Measurements from ENCODE around the gene RBM47. TPM values are rescaled to one million over a fixed set of nuclear protein-coding genes. Genes with fewer than 3 reads are reported as not detected.
A peak's percentile ranks its signal among the peaks of the same experiment; 100 is the strongest.

Gene RBM47
- total and polyA plus RNA-seq, 8 donors = 12.3 to 59.6 (median 32.4) TPM

DNA sequence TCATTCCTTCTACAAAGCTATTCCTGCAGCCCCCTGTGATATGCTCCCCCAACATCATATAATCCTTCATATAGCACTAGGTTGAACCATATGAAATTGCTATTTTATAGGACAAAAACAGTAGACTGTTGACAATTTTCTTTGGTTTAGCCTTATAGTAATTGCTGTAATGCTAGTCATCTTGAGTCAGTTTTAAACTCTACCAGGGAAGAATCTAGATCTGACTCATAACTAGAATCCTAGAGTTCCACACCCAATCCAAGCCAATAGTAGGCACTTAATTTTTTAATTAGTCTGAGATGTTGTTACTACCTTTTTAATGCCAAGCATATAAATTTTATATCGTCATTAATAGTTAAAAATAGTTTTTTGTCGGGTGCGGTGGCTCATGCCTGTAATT is 157.7 kb downstream of the RBM47 start:
- TF ChIP-seq, protein P1, sequence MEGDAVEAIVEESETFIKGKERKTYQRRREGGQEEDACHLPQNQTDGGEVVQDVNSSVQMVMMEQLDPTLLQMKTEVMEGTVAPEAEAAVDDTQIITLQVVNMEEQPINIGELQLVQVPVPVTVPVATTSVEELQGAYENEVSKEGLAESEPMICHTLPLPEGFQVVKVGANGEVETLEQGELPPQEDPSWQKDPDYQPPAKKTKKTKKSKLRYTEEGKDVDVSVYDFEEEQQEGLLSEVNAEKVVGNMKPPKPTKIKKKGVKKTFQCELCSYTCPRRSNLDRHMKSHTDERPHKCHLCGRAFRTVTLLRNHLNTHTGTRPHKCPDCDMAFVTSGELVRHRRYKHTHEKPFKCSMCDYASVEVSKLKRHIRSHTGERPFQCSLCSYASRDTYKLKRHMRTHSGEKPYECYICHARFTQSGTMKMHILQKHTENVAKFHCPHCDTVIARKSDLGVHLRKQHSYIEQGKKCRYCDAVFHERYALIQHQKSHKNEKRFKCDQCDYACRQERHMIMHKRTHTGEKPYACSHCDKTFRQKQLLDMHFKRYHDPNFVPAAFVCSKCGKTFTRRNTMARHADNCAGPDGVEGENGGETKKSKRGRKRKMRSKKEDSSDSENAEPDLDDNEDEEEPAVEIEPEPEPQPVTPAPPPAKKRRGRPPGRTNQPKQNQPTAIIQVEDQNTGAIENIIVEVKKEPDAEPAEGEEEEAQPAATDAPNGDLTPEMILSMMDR (IDR thresholded peaks at IDR 0.05) = no peak
- Histone ChIP-seq H3K4me3 (no peak overlapping the region), H3K4me1 (peaks cover 27 to 36% (median 32%) of the 10 kb centered on the region in 3 donors), H3K27ac (peak overlapping the region in 1 of 4 donors; percentile 8), H3K36me3 (no peaks in the 10 kb centered on the region), H3K9me3 (no peaks in the 10 kb centered on the region), H3K27me3 (no peaks in the 10 kb centered on the region)
- DNase-seq (no peak), FAIRE-seq (no peak), ATAC-seq (no peak)
- intact Hi-C loops (cut with DNase I) = no loop called here
- 85 to 93% methylated on average over 3 of the region's 3 CpGs for WGBS, 2 donors

DNA sequence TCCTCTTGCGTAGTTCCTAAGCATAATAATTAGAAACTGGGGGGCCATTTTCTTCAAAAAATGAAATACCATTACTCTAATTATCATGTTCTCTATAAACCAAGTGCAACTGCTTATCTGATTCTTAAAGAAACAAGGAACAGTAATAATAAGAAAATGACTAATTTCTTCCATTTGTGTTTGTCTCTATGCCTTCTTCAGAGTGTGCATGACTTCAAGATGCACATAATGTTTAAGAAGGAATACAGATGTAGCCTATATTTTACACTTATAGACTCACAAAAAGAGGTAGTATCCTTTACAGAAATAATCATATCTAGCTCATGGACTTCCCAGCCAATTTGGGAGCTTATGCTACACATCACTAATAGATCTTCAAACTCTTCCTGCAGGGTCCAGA is 162.9 kb downstream of the RBM47 start:
- TF ChIP-seq, protein P1 (IDR thresholded peaks at IDR 0.05) = no peak
- 100% methylated on average over 1 of the region's 1 CpG for WGBS, 2 donors

DNA sequence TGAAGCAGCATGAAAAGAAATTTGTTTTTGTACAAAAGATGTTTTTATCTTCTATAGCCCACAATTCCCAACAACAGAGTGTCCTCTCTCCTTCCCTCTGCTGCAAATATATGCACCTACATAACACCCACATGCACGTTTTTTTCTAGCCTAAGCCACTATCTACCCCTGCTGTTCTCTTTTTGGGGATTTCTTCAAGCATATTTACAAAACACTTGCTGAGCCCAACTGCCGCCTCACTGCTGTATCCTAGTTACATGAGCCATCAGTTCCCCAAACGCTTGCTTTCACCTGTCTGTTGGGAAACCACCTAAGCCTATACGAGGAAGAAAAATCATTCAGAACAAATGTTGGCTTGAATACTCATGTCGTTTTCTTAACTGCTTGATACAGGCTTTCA is 167.3 kb downstream of the RBM47 start:
- no peaks in the 10 kb centered on the region for H3K9me3 ChIP-seq
- H3K4me3 ChIP-seq = no peak overlapping the region
- DNase-seq (no peak), FAIRE-seq (no peak), ATAC-seq (peak in 3 of 4 donors; percentile 54 to 78 (median 61))
- WGBS, 2 donors = 23 to 27% methylated on average over 5 of the region's 5 CpGs
- TF ChIP-seq, protein P1 (IDR thresholded peaks at IDR 0.05) = no peak
- intact Hi-C loops (cut with DNase I) = no loop called here
- peaks cover 35 to 57% (median 55%) of the 10 kb centered on the region in 3 donors for H3K4me1 ChIP-seq
- peaks cover 0 to 7% (median 0%) of the 10 kb centered on the region in 3 donors for H3K36me3 ChIP-seq
- H3K27ac ChIP-seq = peak overlapping the region in 2 of 4 donors; percentile 32 to 79
- no peaks in the 10 kb centered on the region for H3K27me3 ChIP-seq

More for the DNA sequence above, 162.9 kb downstream of the RBM47 start:
- Histone ChIP-seq H3K27me3 (no peaks in the 10 kb centered on the region), H3K9me3 (no peaks in the 10 kb centered on the region), H3K4me3 (no peak overlapping the region), H3K4me1 (peaks cover 5 to 21% (median 14%) of the 10 kb centered on the region in 3 donors), H3K27ac (no peak overlapping the region), H3K36me3 (peaks cover 0 to 7% (median 0%) of the 10 kb centered on the region in 3 donors)
- intact Hi-C loops (cut with DNase I) = no loop called here
- ATAC-seq (no peak), FAIRE-seq (no peak), DNase-seq (no peak)

DNA sequence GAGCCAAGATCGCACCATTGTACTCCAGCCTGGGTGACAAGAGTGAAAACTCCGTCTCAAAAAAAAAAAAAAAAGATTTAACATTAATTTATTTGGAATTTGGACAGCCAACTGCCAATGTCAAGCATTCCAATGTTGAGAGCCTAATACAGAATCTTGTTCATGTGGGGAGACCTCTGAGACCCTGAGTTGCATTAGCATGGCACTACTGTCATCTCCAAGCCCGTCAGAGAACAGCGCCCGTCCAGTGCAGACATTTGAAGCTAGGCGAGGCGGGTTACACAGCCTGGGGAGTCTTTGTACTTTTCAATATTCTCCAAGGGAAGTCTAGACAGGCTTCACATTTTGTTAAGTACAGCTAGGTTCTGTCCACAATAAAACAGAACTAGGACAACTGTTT is 167.8 kb downstream of the RBM47 start:
- WGBS, 2 donors = 89% methylated on average over 7 of the region's 7 CpGs
- no peak overlapping the region for H3K4me3 ChIP-seq
- ATAC-seq (no peak), FAIRE-seq (no peak), DNase-seq (no peak)
- intact Hi-C loops (cut with DNase I) = no loop called here
- no peaks in the 10 kb centered on the region for H3K27me3 ChIP-seq
- H3K36me3 ChIP-seq = peaks cover 0 to 7% (median 0%) of the 10 kb centered on the region in 3 donors
- H3K27ac ChIP-seq = peak overlapping the region in 2 of 4 donors; percentile 32 to 79
- no peaks in the 10 kb centered on the region for H3K9me3 ChIP-seq
- TF ChIP-seq, protein P1 (IDR thresholded peaks at IDR 0.05) = no peak
- H3K4me1 ChIP-seq = peaks cover 36 to 58% (median 57%) of the 10 kb centered on the region in 3 donors

DNA sequence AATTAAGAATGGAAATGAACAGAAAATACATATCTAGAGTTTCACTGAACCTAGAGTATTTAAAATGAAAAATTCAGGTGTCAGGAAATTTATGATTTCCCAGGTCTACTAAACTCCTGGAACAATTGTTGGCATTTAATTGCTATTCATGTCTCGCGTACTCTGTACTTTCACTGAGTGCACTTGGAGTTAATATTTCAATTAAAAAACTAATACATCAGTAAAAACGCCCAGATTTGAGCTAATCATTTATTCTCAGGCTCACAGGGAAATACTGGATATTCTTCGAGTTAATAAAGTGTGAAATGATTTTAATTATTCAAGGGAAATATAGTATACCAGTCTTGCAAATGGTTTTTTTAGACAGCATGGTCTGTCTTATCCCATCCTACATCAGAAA is 168.6 kb downstream of the RBM47 start:
- intact Hi-C loops (cut with DNase I) = no loop called here
- ATAC-seq = no peak
- WGBS, 2 donors = 53 to 55% methylated on average over 4 of the region's 4 CpGs
- Histone ChIP-seq H3K9me3 (no peaks in the 10 kb centered on the region), H3K27ac (peak overlapping the region in 1 of 4 donors; percentile 79), H3K27me3 (no peaks in the 10 kb centered on the region), H3K4me1 (peaks cover 36 to 63% (median 62%) of the 10 kb centered on the region in 3 donors), H3K36me3 (peaks cover 0 to 7% (median 0%) of the 10 kb centered on the region in 3 donors), H3K4me3 (no peak overlapping the region)
- TF ChIP-seq, protein P1 (IDR thresholded peaks at IDR 0.05) = no peak
- FAIRE-seq = no peak
- DNase-seq = no peak

Measured in pancreas (tissue), 10 donors.